K562 (cell line): ENCODE measurements around the gene RAE1. TPM values are rescaled to one million over a fixed set of nuclear protein-coding genes. Genes with fewer than 3 reads are reported as not detected.

ENCODE experiments used
- ATAC-seq: fragments of 200-7000 bp; cut with Tn5 transposase; 3 replicates; pipeline ENCODE4 v1.9.1; 2020; ENCODE audit warnings: moderate library complexity
- BruUV-seq: library from RNA; stranded (reverse); fragments of 400-500 nt; replicated peaks from 2 replicates; lab custom pipeline; 2021; lab: Mats Ljungman, UMichigan
- CTCF ChIA-PET: fragments of 300-600 bp; formaldehyde crosslinking; extraction: SDS; loops from one replicate; lab custom pipeline; 2021; ENCODE audit warnings: low intra/inter-chr PET ratio; lab: Yijun Ruan, JAX
- POLR2A ChIA-PET: fragments of 300-600, 350-650 bp; sonication (Branson Sonifier 250); formaldehyde crosslinking; extraction: SDS; loops from one replicate; lab custom pipeline; 2021; ENCODE audit warnings: antibody characterized with exemption, inconsistent platforms; lab: Yijun Ruan, JAX
- DNase-seq, 4 experiments: peaks; one replicate each; pipeline versions ENCODE4 v3.0.0 to v3.0.0-alpha.2; 2011 to 2018; ENCODE audit warnings: low spot score in 3 of 4, mixed read lengths in 3 of 4; ENCODE audit errors: extremely low read depth in 1 of 4
- FAIRE-seq: peaks from 2 replicates; lab custom pipeline; 2011; peaks lifted over from hg19 to GRCh38; lab: Jason Lieb, UNC
- H2AFZ ChIP-seq: 2 replicates; pipeline ENCODE4 v1.6.0; 2011; ENCODE audit warnings: low read depth, low read length, control low read depth, inconsistent platforms
- H3K27ac ChIP-seq: fragments of 200-600 bp; 3 replicates; pipeline ENCODE4 v1.8.0; 2011; ENCODE audit warnings: low read depth, mild to moderate bottlenecking, control low read depth, inconsistent platforms, low read length, moderate library complexity, mixed read lengths; ENCODE audit errors: extremely low read depth
- H3K27me3 ChIP-seq, 2 experiments: fragments of 300-600 bp in 1 of 2; 2 replicates in 1 of 2; 3 replicates in 1 of 2; pipeline versions ENCODE4 v1.6.0 to v1.8.0; 2011; ENCODE audit warnings: inconsistent platforms in 2 of 2, low read length in 2 of 2, mild to moderate bottlenecking in 1 of 2, mixed read lengths in 1 of 2, moderate library complexity in 1 of 2; ENCODE audit not compliant: control insufficient read depth in 2 of 2, insufficient read depth in 2 of 2
- H3K36me3 ChIP-seq: fragments of 300-600 bp; 3 replicates; pipeline ENCODE4 v1.8.0; 2011; ENCODE audit warnings: mild to moderate bottlenecking, low read length, inconsistent platforms; ENCODE audit not compliant: control insufficient read depth, insufficient read depth
- H3K4me1 ChIP-seq, 2 experiments: fragments of 200-600 bp in 1 of 2; replicated peaks in 1 of 2; 2 replicates in 1 of 2; 3 replicates in 1 of 2; pipeline versions ENCODE4 v1.5.1 to v1.8.0; 2011; ENCODE audit warnings: inconsistent platforms in 2 of 2, low read length in 2 of 2, mild to moderate bottlenecking in 1 of 2, mixed read lengths in 1 of 2, moderate library complexity in 1 of 2; ENCODE audit not compliant: control insufficient read depth in 2 of 2, insufficient read depth in 2 of 2
- H3K4me2 ChIP-seq: 2 replicates; pipeline ENCODE4 v1.6.1; 2011; ENCODE audit warnings: low read length, control low read depth, inconsistent platforms, mixed read lengths; ENCODE audit not compliant: insufficient read depth
- H3K4me3 ChIP-seq: fragments of 200-600 bp; sonication (generic), shearing (Covaris generic); 2 replicates; pipeline ENCODE4 v1.5.1; 2016; ENCODE audit warnings: control low read depth, inconsistent platforms
- H3K79me2 ChIP-seq: fragments of 200-600 bp; 3 replicates; pipeline ENCODE4 v1.8.0; 2011; ENCODE audit warnings: low read length, inconsistent platforms; ENCODE audit not compliant: control insufficient read depth, insufficient read depth
- H3K9ac ChIP-seq, 2 experiments: 2 replicates each; pipeline versions ENCODE4 v1.6.0 to v1.6.1; 2011; ENCODE audit warnings: low read depth in 2 of 2, low read length in 2 of 2, control low read depth in 1 of 2, inconsistent platforms in 1 of 2, mild to moderate bottlenecking in 1 of 2, mixed read lengths in 1 of 2; ENCODE audit not compliant: insufficient read depth in 1 of 2
- H3K9me1 ChIP-seq: one replicate; pipeline ENCODE4 v1.6.0; 2011; ENCODE audit warnings: inconsistent platforms, mild to moderate bottlenecking, low read length, moderate library complexity; ENCODE audit not compliant: control insufficient read depth, insufficient read depth
- H3K9me3 ChIP-seq: replicated peaks from 2 replicates; pipeline ENCODE4 v1.5.1; 2011; ENCODE audit warnings: low read depth, low read length, inconsistent platforms; ENCODE audit not compliant: control insufficient read depth, insufficient read depth
- H4K20me1 ChIP-seq: replicated peaks from 2 replicates; pipeline ENCODE4 v1.6.1; 2011; ENCODE audit warnings: low read length, inconsistent platforms, mixed read lengths; ENCODE audit not compliant: control insufficient read depth, insufficient read depth
- KDM2B ChIP-seq: fragments of 250-450 bp; sonication (Bioruptor Pico); IDR thresholded peaks from 2 replicates; pipeline ENCODE4 v1.8.0; 2021; ENCODE audit warnings: mild to moderate bottlenecking, moderate library complexity
- ZNF12 ChIP-seq: sonication (generic); formaldehyde crosslinking; IDR thresholded peaks from 2 replicates; pipeline ENCODE4 v1.4.0; 2020; ENCODE audit warnings: mild to moderate bottlenecking, missing genetic modification reagents
- WGBS: fragments of 100-300 bp; shearing (Covaris generic); methylation state at CpG from one replicate; pipeline ENCODE4 v1.1.6; 2016; ENCODE audit warnings: low coverage, mixed read lengths; ENCODE audit not compliant: insufficient coverage; ENCODE audit errors: missing lambda C conversion rate; 5-methylcytosine and 5-hydroxymethylcytosine counted together
- in situ Hi-C: fragments of 300-500 bp; cut with MboI; formaldehyde crosslinking; loops from 4 replicates; pipeline ENCODE4 v1.15.0; 2018; ENCODE audit warnings: inconsistent platforms, mixed read lengths
- intact Hi-C: fragments of 100-400 bp; cut with micrococcal nuclease; formaldehyde crosslinking; loops from 2 replicates; pipeline ENCODE4 v1.14.2; 2022
- polyA plus RNA-seq, 8 experiments: library from polyadenylated mRNA; depleted of rRNA in 4 of 8; stranded (reverse) in 5 of 8; unstranded in 3 of 8; fragments of >200 nt; fragmentation: Nextera tagmentation in 2 of 8; fragmentation: Illumina TruSeq in 1 of 8; extraction: Ambion mirVana in 2 of 8; extraction: Trizol in 1 of 8; gene quantifications; 2 replicates each; pipeline versions ENCODE4 v1.2.1 to v1.2.3, GENCODE V29; 2011 to 2014; ENCODE audit warnings: inconsistent platforms in 1 of 8, missing spikeins in 1 of 8
- total RNA-seq, 7 experiments: library from RNA; depleted of rRNA in 6 of 7; stranded (reverse); fragments of >200 nt in 6 of 7; fragmentation: Illumina TruSeq in 2 of 7; extraction: Trizol in 2 of 7; gene quantifications; 2 replicates each; pipeline versions ENCODE4 v1.2.1 to v1.2.3, GENCODE V29; 2011 to 2021; ENCODE audit warnings: low replicate concordance in 1 of 7
- TF ChIP-seq, protein P1 (sequence below), 3 experiments: fragments of 200-800 bp in 1 of 3; fragments of 250-450 bp in 1 of 3; fragments of 450-650 bp in 1 of 3; sonication (Bioruptor Pico) in 1 of 3; sonication (Bioruptor generic) in 1 of 3; formaldehyde crosslinking in 1 of 3; IDR thresholded peaks; 2 replicates each; pipeline versions ENCODE4 v1.6.1 to v1.8.0; 2016 to 2022; ENCODE audit warnings: mild to moderate bottlenecking in 2 of 3, missing genetic modification characterization in 2 of 3, missing compliant biosample characterization in 1 of 3, moderate library complexity in 1 of 3

RAE1 gene
- total and polyA plus RNA-seq, 9 of the 15 experiments (the other 6 are each of a cell fraction or from before 2014, with no cell fraction given), result 33.7 to 248 (median 77.7) TPM

DNA sequence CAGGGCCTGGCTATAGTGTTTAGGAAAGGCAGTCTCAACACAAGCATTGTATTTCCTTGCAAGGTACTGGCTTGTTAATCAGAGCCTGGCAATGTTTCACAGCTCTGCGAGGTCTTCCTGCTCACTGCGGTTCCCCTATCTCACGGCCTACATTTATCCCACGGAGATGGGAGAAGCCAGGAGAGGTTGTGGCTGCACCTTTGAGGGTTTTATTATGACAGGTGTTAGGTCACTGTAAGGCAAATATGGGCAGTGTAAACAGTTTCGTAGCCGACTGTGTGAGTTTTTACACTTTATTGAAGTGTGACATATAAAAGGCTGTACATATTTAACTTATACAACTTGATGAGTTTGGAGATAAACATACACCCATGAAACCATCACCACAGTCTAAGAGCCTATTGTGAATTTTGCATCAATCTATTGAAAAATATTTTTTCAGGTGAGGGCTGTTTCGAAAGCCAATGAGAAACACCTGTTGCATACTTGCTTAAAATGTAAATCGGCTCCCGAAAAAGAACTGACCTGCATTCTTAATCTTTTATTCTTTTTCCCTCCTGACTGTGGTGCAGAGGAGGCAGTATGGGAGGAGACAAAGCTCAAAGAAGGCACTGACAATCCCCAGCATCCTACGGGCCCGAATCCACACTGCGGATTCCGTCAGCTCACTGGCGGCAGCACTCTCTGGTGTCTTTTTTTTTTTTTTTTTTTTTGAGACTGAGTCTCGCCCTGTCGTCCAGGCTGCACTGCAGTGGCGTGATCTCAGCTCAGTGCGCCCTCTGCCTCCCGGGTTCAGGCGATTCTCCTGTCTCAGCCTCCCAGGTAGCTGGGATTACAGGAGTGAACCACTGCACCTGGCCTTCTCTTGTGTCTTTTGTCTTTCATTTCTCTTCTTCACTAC, 32.6 kb downstream of the RAE1 start (continued):
- no peak for TF ChIP-seq ZNF12

DNA sequence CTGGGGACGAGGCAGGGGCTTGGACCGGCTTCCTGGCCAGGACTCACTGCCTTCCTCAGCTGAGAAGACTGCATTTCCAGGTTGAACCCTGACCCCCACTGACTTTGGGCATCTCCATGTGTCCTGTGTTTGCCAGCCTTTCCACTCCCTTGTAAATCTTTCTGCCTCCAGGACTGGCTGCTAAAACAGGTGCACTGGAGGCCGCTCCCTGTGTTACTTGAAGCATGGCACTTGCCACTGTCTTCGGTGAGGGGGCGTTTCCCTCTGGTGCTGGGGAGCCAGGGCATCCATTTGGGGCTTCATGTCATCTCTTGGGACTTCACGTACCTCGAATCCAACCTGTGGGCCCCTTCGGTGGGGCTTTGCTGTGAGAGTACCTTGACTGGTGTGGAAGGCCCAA, 33.4 kb downstream of the RAE1 start:
- intact Hi-C loops, result loop anchor here (5.0 kb wide), 1 partner anchor 38 kb away; no protein-coding TSS in a partner anchor
- no peaks in the 10 kb centered on the region for H3K9me3 ChIP-seq

More for the DNA sequence above, 33.4 kb downstream of the RAE1 start:
- in situ Hi-C loops, result loop anchor here (25.0 kb wide), 1 partner anchor 828 kb away; no protein-coding TSS in a partner anchor
- no peak for DNase-seq
- no TSS peak for BruUV-seq
- TF ChIP-seq KDM2B (CRISPR knock-in tag), result no peak
- TF ChIP-seq, protein P1, sequence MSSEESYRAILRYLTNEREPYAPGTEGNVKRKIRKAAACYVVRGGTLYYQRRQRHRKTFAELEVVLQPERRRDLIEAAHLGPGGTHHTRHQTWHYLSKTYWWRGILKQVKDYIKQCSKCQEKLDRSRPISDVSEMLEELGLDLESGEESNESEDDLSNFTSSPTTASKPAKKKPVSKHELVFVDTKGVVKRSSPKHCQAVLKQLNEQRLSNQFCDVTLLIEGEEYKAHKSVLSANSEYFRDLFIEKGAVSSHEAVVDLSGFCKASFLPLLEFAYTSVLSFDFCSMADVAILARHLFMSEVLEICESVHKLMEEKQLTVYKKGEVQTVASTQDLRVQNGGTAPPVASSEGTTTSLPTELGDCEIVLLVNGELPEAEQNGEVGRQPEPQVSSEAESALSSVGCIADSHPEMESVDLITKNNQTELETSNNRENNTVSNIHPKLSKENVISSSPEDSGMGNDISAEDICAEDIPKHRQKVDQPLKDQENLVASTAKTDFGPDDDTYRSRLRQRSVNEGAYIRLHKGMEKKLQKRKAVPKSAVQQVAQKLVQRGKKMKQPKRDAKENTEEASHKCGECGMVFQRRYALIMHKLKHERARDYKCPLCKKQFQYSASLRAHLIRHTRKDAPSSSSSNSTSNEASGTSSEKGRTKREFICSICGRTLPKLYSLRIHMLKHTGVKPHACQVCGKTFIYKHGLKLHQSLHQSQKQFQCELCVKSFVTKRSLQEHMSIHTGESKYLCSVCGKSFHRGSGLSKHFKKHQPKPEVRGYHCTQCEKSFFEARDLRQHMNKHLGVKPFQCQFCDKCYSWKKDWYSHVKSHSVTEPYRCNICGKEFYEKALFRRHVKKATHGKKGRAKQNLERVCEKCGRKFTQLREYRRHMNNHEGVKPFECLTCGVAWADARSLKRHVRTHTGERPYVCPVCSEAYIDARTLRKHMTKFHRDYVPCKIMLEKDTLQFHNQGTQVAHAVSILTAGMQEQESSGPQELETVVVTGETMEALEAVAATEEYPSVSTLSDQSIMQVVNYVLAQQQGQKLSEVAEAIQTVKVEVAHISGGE (CRISPR knock-in tag; IDR thresholded peaks at IDR 0.05), result peak in 1 of 3 experiments; percentile 40; a peak in 1 of 6 replicates
- TF ChIP-seq, all 486 proteins: peak for 1
- Histone ChIP-seq H3K4me2 (no peak overlapping the region), H4K20me1 (no peaks in the 10 kb centered on the region), H3K9me1 (no peaks in the 10 kb centered on the region), H3K4me3 (no peak overlapping the region), H3K9ac (0 out of 4 replicates have a peak overlapping the region, but pooled peaks of 1 of the 2 experiments have one; percentile 4), H3K79me2 (no peaks in the 10 kb centered on the region), H3K27ac (no peak overlapping the region), H3K4me1 (peaks cover 6 to 24% of the 10 kb centered on the region in 2 experiments; a peak in 4 of 5 replicates), H2AFZ (no peak overlapping the region), H3K36me3 (peaks cover 6% of the 10 kb centered on the region; the same call in 1 of the 3 replicates), H3K27me3 (no peaks in the 10 kb centered on the region)
- ChIA-PET POLR2A (interaction anchor here (0.6 to 1.0 kb wide), 3 partner anchors 10 to 148 kb away, joined by 3 to 5 read pairs (median 3); no protein-coding TSS in a partner anchor), CTCF (no interaction called here)
- WGBS, result 69% methylated on average over 8 of the region's 8 CpGs
- FAIRE-seq, result no peak
- no peak for ATAC-seq
